A549 (cell line): Measurements from ENCODE around the gene ZNF805. TPM values are rescaled to one million over a fixed set of nuclear protein-coding genes. Genes with fewer than 3 reads are reported as not detected.

Experiments
- ATAC-seq, 2 experiments: fragments of 200-7000 bp in 1 of 2; fragments of >200 bp in 1 of 2; cut with Nextera tagmentation in 1 of 2; cut with Tn5 transposase in 1 of 2; 3 replicates each; pipeline versions ENCODE4 v1.8.0 to v1.9.1; 2018 to 2020; ENCODE audit warnings: mild to moderate bottlenecking in 1 of 2, moderate library complexity in 1 of 2
- CTCF ChIA-PET: fragments of 300-600 bp; sonication (Branson Sonifier 250); formaldehyde crosslinking; extraction: SDS; loops from one replicate; lab custom pipeline; 2021; ENCODE audit warnings: antibody characterized with exemption, inconsistent platforms; lab: Yijun Ruan, JAX
- POLR2A ChIA-PET: fragments of 350-600 bp; formaldehyde crosslinking; extraction: SDS; loops from one replicate; lab custom pipeline; 2021; ENCODE audit warnings: antibody characterized with exemption, inconsistent platforms; lab: Yijun Ruan, JAX
- DNase-seq, 2 experiments: peaks; one replicate each; pipeline versions ENCODE4 v3.0.0 to v3.0.0-alpha.2; 2011 to 2016; ENCODE audit warnings: low read depth in 1 of 2, low spot score in 1 of 2
- FAIRE-seq: peaks from 2 replicates; lab custom pipeline; 2011; peaks lifted over from hg19 to GRCh38; lab: Jason Lieb, UNC
- H3K27ac ChIP-seq, 2 experiments: fragments of >200 bp; sonication (Bioruptor Twin); formaldehyde crosslinking; 3 replicates each; pipeline ENCODE4 v1.5.1; 2016 to 2017
- H3K4me1 ChIP-seq: fragments of >200 bp; sonication (Bioruptor Twin); formaldehyde crosslinking; 3 replicates; pipeline ENCODE4 v1.6.1; 2016
- H3K4me2 ChIP-seq: fragments of >200 bp; sonication (Bioruptor Twin); formaldehyde crosslinking; 3 replicates; pipeline ENCODE4 v1.6.1; 2016
- H3K4me3 ChIP-seq: fragments of >200 bp; sonication (Bioruptor Twin); formaldehyde crosslinking; 3 replicates; pipeline ENCODE4 v1.5.1; 2016
- H3K9me3 ChIP-seq: fragments of >200 bp; sonication (Bioruptor Twin); formaldehyde crosslinking; 3 replicates; pipeline ENCODE4 v1.6.1; 2016
- CHD2 ChIP-seq: fragments of 150-350 bp; IDR thresholded peaks from 2 replicates; pipeline ENCODE4 v1.6.1; 2014; ENCODE audit warnings: low read length; ENCODE audit not compliant: partially characterized antibody
- EHF ChIP-seq: fragments of 250-450 bp; sonication (Bioruptor Pico); IDR thresholded peaks from 2 replicates; pipeline ENCODE4 v1.5.0; 2020; ENCODE audit warnings: mild to moderate bottlenecking
- EHMT2 ChIP-seq: fragments of 200-600 bp; sonication (generic); IDR thresholded peaks from 2 replicates; pipeline ENCODE4 v1.6.1; 2016; ENCODE audit warnings: antibody characterized with exemption, low read depth, mild to moderate bottlenecking, moderate library complexity
- EP300 ChIP-seq, 2 experiments: fragments of >200 bp; sonication (Bioruptor Twin); formaldehyde crosslinking; IDR thresholded peaks; 2 replicates in 1 of 2; 3 replicates in 1 of 2; pipeline ENCODE4 v1.6.1; 2016 to 2017
- ESRRA ChIP-seq: fragments of 150-350 bp; IDR thresholded peaks from 2 replicates; pipeline ENCODE4 v1.6.1; 2014; ENCODE audit warnings: mild to moderate bottlenecking, low read length, borderline replicate concordance
- MAZ ChIP-seq: fragments of 150-350 bp; IDR thresholded peaks from 2 replicates; pipeline ENCODE4 v1.6.1; 2014; ENCODE audit warnings: antibody characterized with exemption, low read depth, low read length, borderline replicate concordance
- NR3C1 ChIP-seq: fragments of >200 bp; sonication (Bioruptor Twin); formaldehyde crosslinking; IDR thresholded peaks from 3 replicates; pipeline ENCODE4 v1.6.1; 2017
- PHF8 ChIP-seq: fragments of 200-600 bp; sonication (generic); IDR thresholded peaks from 2 replicates; pipeline ENCODE4 v1.6.1; 2016; ENCODE audit warnings: low read depth, mild to moderate bottlenecking, antibody characterized with exemption, moderate library complexity, borderline replicate concordance
- POLR2A ChIP-seq: IDR thresholded peaks from 2 replicates; pipeline ENCODE4 v1.6.1; 2012; ENCODE audit warnings: mild to moderate bottlenecking, low read length
- RCOR1 ChIP-seq: fragments of 150-350 bp; IDR thresholded peaks from 2 replicates; pipeline ENCODE4 v1.6.1; 2014; ENCODE audit warnings: antibody characterized with exemption, low read length, low read depth
- ZC3H11A ChIP-seq: fragments of 450-650 bp; IDR thresholded peaks from 2 replicates; pipeline ENCODE4 v1.6.1; 2014; ENCODE audit warnings: antibody characterized with exemption, mild to moderate bottlenecking
- WGBS: methylation state at CpG from one replicate; pipeline ENCODE4 v1.1.6; 2017; ENCODE audit errors: missing lambda C conversion rate; 5-methylcytosine and 5-hydroxymethylcytosine counted together
- polyA plus RNA-seq, 4 experiments: library from polyadenylated mRNA; depleted of rRNA in 3 of 4; stranded (reverse); fragments of >200 nt; fragmentation: RNase III in 1 of 4; extraction: RNeasy Plus Mini Kit Qiagen cat#74134 plus additional on column Dnase treatment in 1 of 4; gene quantifications; 2 replicates in 3 of 4; 3 replicates in 1 of 4; pipeline ENCODE4 v1.2.3, GENCODE V29; 2011 to 2017
- TF ChIP-seq, protein P1 (sequence below): fragments of 250-450 bp; sonication (Bioruptor Pico); IDR thresholded peaks from 2 replicates; pipeline ENCODE4 v1.5.0; 2020; ENCODE audit warnings: low read depth, mild to moderate bottlenecking, moderate library complexity
- TF ChIP-seq, protein P2 (sequence below): fragments of 200-600 bp; sonication (generic); IDR thresholded peaks from 2 replicates; pipeline ENCODE4 v1.6.1; 2016; ENCODE audit warnings: antibody characterized with exemption, mild to moderate bottlenecking, moderate library complexity
- TF ChIP-seq, protein P3 (sequence below): IDR thresholded peaks from 2 replicates; pipeline ENCODE4 v1.6.1; 2012
- TF ChIP-seq, protein P4 (sequence below): fragments of 450-650 bp; IDR thresholded peaks from 2 replicates; pipeline ENCODE4 v1.6.1; 2014; ENCODE audit warnings: antibody characterized with exemption
- TF ChIP-seq, protein P5 (sequence below): fragments of >200 bp; sonication (Bioruptor Twin); formaldehyde crosslinking; IDR thresholded peaks from 2 replicates; pipeline ENCODE4 v1.6.1; 2016
- TF ChIP-seq, protein P6 (sequence below): IDR thresholded peaks from 2 replicates; pipeline ENCODE4 v1.6.1; 2012; ENCODE audit warnings: low read depth, borderline replicate concordance
- TF ChIP-seq, protein P7 (sequence below): fragments of 150-350 bp; IDR thresholded peaks from 2 replicates; pipeline ENCODE4 v1.6.1; 2014; ENCODE audit warnings: low read depth, mild to moderate bottlenecking, low read length

The ZNF805 gene
- polyA plus RNA-seq, 2 of the 4 experiments (the other 2 are of a cell fraction): 1.5 to 5.6 TPM

DNA sequence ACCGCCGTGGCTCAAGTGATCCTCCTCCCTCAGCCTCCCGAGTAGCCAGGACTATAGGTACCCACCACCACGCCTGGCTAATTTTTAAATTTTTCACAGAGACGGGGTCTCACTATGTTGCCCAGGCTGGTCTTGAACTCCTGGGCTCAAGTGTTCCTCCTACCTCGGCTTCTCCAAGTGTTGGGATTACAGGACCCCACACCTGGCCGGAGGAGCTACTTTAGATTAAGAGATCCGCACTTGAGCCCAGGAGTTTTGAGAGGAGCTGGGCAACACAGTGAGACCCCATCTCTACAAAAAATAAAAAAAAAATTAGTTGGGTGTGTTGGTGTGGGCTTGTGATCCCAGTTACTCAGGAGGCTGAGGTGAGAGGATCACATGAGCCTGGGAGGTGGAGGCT, 30.8 kb downstream of the ZNF805 start:
- 88% methylated on average over 8 of the region's 8 CpGs for WGBS
- no peak for ATAC-seq
- ChIA-PET CTCF (no interaction called here), POLR2A (no interaction called here)
- Histone ChIP-seq H3K4me3 (no peak overlapping the region), H3K4me1 (no peaks in the 10 kb centered on the region), H3K4me2 (no peak overlapping the region), H3K27ac (no peak overlapping the region), H3K9me3 (peaks cover 68% of the 10 kb centered on the region)
- no peak for FAIRE-seq
- no peak for DNase-seq
- TF ChIP-seq POLR2A (no peak), MAZ (no peak), RCOR1 (no peak), EP300 (IDR thresholded peaks at IDR 0.05) (no peak), EHMT2 (no peak)
- TF ChIP-seq, protein P1, sequence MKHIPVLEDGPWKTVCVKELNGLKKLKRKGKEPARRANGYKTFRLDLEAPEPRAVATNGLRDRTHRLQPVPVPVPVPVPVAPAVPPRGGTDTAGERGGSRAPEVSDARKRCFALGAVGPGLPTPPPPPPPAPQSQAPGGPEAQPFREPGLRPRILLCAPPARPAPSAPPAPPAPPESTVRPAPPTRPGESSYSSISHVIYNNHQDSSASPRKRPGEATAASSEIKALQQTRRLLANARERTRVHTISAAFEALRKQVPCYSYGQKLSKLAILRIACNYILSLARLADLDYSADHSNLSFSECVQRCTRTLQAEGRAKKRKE: no peak
- TF ChIP-seq, protein P2, sequence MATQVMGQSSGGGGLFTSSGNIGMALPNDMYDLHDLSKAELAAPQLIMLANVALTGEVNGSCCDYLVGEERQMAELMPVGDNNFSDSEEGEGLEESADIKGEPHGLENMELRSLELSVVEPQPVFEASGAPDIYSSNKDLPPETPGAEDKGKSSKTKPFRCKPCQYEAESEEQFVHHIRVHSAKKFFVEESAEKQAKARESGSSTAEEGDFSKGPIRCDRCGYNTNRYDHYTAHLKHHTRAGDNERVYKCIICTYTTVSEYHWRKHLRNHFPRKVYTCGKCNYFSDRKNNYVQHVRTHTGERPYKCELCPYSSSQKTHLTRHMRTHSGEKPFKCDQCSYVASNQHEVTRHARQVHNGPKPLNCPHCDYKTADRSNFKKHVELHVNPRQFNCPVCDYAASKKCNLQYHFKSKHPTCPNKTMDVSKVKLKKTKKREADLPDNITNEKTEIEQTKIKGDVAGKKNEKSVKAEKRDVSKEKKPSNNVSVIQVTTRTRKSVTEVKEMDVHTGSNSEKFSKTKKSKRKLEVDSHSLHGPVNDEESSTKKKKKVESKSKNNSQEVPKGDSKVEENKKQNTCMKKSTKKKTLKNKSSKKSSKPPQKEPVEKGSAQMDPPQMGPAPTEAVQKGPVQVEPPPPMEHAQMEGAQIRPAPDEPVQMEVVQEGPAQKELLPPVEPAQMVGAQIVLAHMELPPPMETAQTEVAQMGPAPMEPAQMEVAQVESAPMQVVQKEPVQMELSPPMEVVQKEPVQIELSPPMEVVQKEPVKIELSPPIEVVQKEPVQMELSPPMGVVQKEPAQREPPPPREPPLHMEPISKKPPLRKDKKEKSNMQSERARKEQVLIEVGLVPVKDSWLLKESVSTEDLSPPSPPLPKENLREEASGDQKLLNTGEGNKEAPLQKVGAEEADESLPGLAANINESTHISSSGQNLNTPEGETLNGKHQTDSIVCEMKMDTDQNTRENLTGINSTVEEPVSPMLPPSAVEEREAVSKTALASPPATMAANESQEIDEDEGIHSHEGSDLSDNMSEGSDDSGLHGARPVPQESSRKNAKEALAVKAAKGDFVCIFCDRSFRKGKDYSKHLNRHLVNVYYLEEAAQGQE: no peak
- TF ChIP-seq, protein P3, sequence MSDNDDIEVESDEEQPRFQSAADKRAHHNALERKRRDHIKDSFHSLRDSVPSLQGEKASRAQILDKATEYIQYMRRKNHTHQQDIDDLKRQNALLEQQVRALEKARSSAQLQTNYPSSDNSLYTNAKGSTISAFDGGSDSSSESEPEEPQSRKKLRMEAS: no peak

DNA sequence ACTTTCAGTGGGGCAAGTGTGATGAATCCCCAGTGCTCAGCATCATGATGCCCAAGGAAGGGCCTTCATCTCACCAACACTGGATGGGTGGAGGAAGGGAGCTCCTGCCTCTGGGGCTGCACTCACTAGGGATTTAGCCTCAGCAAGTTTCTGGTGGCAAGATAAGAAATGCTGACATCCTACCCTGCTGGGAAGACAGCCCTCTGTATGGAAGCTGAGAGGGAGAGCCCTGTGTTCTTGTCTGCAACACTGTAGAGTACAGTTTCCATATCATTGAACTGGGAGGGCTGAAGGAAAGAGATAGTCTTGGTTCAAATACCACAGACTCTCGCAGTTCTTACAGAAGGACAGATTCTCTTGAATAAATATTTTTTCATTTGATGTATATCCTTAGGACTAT, 32.6 kb downstream of the ZNF805 start:
- peaks cover 62% of the 10 kb centered on the region for H3K9me3 ChIP-seq
- FAIRE-seq (no peak), DNase-seq (no peak)
- no peaks in the 10 kb centered on the region for H3K4me1 ChIP-seq
- TF ChIP-seq, protein P4, sequence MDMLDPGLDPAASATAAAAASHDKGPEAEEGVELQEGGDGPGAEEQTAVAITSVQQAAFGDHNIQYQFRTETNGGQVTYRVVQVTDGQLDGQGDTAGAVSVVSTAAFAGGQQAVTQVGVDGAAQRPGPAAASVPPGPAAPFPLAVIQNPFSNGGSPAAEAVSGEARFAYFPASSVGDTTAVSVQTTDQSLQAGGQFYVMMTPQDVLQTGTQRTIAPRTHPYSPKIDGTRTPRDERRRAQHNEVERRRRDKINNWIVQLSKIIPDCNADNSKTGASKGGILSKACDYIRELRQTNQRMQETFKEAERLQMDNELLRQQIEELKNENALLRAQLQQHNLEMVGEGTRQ: no peak
- TF ChIP-seq ESRRA (no peak), NR3C1 (no peak), EHF (CRISPR knock-in tag) (no peak), POLR2A (no peak), ZC3H11A (no peak), RCOR1 (no peak), CHD2 (no peak), PHF8 (no peak)
- TF ChIP-seq, protein P5, sequence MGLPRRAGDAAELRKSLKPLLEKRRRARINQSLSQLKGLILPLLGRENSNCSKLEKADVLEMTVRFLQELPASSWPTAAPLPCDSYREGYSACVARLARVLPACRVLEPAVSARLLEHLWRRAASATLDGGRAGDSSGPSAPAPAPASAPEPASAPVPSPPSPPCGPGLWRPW: no peak
- TF ChIP-seq, protein P6, sequence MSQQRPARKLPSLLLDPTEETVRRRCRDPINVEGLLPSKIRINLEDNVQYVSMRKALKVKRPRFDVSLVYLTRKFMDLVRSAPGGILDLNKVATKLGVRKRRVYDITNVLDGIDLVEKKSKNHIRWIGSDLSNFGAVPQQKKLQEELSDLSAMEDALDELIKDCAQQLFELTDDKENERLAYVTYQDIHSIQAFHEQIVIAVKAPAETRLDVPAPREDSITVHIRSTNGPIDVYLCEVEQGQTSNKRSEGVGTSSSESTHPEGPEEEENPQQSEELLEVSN: no peak
- TF ChIP-seq, protein P7, sequence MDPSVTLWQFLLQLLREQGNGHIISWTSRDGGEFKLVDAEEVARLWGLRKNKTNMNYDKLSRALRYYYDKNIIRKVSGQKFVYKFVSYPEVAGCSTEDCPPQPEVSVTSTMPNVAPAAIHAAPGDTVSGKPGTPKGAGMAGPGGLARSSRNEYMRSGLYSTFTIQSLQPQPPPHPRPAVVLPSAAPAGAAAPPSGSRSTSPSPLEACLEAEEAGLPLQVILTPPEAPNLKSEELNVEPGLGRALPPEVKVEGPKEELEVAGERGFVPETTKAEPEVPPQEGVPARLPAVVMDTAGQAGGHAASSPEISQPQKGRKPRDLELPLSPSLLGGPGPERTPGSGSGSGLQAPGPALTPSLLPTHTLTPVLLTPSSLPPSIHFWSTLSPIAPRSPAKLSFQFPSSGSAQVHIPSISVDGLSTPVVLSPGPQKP: no peak
- TF ChIP-seq, all 56 proteins: peak for 0
- POLR2A ChIA-PET: no interaction called here
- Histone ChIP-seq H3K27ac (no peak overlapping the region), H3K4me3 (no peak overlapping the region), H3K4me2 (no peak overlapping the region)
- 45% methylated on average over 1 of the region's 1 CpG for WGBS
- CTCF ChIA-PET: interaction anchor here (1.1 kb wide), 1 partner anchor 30 kb away, joined by 3 read pairs; no protein-coding TSS in a partner anchor
- no peak for ATAC-seq
